ENCODE data around the gene URB1. TPM values are rescaled to one million over a fixed set of nuclear protein-coding genes. Genes with fewer than 3 reads are reported as not detected.

URB1 gene
- total and polyA plus RNA-seq, 2 of the 8 experiments (the other 6 are each of a cell fraction or from before 2014, with no cell fraction given), result 8.1 to 28.9 TPM

DNA sequence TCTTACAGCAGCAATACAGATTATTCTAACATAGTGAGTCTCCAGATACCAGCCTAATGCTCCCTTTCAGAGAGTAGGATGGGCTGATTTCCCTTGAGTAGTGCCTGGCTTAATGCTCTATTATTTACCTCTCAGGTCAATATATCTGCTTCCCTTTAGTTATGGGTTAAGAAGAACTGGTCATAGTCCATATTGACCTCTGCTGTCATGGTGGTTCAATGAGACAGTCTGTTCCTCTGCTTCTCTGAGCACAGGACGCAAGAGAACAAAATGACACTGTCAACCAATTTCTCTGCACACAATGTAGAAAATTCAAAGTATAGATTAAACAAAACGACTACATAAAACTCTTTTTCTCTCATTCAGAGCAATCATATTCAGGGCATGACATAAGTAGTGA is 91.2 kb downstream of the URB1 start:
- H3K4me2 ChIP-seq (ENCODE audit: insufficient read depth in 1 of 2, low read depth in 2 of 2, low read length in 2 of 2), result no peak overlapping the region
- peaks cover 0 to 7% (median 4%) of the 10 kb centered on the region in 4 experiments; a peak in 5 of 7 replicates for H3K4me1 ChIP-seq (replicated peaks in 1 of 4; ENCODE audit: control insufficient read depth in 3 of 4, insufficient read depth in 4 of 4, low read length in 3 of 4)
- 89% methylated on average over 2 of the region's 2 CpGs; no CpG with 5 or more reads in 1 of the 2 experiments for WGBS, 2 experiments (ENCODE audit: extremely low coverage in 1 of 2, insufficient coverage in 1 of 2, insufficient read length in 1 of 2, insufficient replicate concordance in 2 of 2, low coverage in 1 of 2, low lambda C conversion rate in 2 of 2, missing lambda C conversion rate in 1 of 2)
- no peak overlapping the region for H3K23ac ChIP-seq (ENCODE audit: insufficient read length)
- TF ChIP-seq POLR2AphosphoS5 (IDR thresholded peaks at IDR 0.05; ENCODE audit: low read depth, low read length) (no peak), NRF1 (IDR thresholded peaks at IDR 0.05; ENCODE audit: low read depth, low read length) (no peak), KDM5A (IDR thresholded peaks at IDR 0.05; ENCODE audit: low read length) (no peak), HDAC6 (IDR thresholded peaks at IDR 0.05; ENCODE audit: low read depth, low read length) (no peak), BCL11A (IDR thresholded peaks at IDR 0.05; ENCODE audit: low read depth in 2 of 2, low read length in 2 of 2) (no peak)
- TF ChIP-seq, protein P1, sequence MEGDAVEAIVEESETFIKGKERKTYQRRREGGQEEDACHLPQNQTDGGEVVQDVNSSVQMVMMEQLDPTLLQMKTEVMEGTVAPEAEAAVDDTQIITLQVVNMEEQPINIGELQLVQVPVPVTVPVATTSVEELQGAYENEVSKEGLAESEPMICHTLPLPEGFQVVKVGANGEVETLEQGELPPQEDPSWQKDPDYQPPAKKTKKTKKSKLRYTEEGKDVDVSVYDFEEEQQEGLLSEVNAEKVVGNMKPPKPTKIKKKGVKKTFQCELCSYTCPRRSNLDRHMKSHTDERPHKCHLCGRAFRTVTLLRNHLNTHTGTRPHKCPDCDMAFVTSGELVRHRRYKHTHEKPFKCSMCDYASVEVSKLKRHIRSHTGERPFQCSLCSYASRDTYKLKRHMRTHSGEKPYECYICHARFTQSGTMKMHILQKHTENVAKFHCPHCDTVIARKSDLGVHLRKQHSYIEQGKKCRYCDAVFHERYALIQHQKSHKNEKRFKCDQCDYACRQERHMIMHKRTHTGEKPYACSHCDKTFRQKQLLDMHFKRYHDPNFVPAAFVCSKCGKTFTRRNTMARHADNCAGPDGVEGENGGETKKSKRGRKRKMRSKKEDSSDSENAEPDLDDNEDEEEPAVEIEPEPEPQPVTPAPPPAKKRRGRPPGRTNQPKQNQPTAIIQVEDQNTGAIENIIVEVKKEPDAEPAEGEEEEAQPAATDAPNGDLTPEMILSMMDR (IDR thresholded peaks at IDR 0.05; ENCODE audit: control extremely low read depth in 1 of 3, insufficient read depth in 1 of 3, low read depth in 1 of 3, low read length in 3 of 3), result no peak
- TF ChIP-seq, protein P2, sequence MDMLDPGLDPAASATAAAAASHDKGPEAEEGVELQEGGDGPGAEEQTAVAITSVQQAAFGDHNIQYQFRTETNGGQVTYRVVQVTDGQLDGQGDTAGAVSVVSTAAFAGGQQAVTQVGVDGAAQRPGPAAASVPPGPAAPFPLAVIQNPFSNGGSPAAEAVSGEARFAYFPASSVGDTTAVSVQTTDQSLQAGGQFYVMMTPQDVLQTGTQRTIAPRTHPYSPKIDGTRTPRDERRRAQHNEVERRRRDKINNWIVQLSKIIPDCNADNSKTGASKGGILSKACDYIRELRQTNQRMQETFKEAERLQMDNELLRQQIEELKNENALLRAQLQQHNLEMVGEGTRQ (IDR thresholded peaks at IDR 0.05; ENCODE audit: low read length), result no peak
- no peak overlapping the region for H3K27ac ChIP-seq (ENCODE audit: low read depth, low read length)
- H2AK5ac ChIP-seq (ENCODE audit: low read depth, low read length), result no peak overlapping the region
- peaks cover 2 to 6% of the 10 kb centered on the region in 2 experiments for H4K20me1 ChIP-seq (replicated peaks in 1 of 2; ENCODE audit: control insufficient read depth in 1 of 2, insufficient read depth in 2 of 2, low read length in 2 of 2)
- no peaks in the 10 kb centered on the region; the same call in 1 of the 2 replicates for H3K23me2 ChIP-seq (ENCODE audit: low read depth, low read length)
- H3K18ac ChIP-seq (ENCODE audit: extremely low read depth, low read length), result no peak overlapping the region
- no peak overlapping the region for H3K56ac ChIP-seq (replicated peaks; ENCODE audit: insufficient read length, low read depth, low read length)
- H4K5ac ChIP-seq (ENCODE audit: insufficient read length, low read depth, low read length), result no peak overlapping the region
- no peaks in the 10 kb centered on the region for H3K27me3 ChIP-seq (replicated peaks in 1 of 4; ENCODE audit: control insufficient read depth in 3 of 4, extremely low read depth in 1 of 4, insufficient read depth in 3 of 4, low read length in 3 of 4)
- H2BK12ac ChIP-seq (ENCODE audit: low read depth, low read length), result no peak overlapping the region
- H2BK20ac ChIP-seq (ENCODE audit: low read length), result no peak overlapping the region
- H3K79me1 ChIP-seq (ENCODE audit: low read depth, low read length), result no peaks in the 10 kb centered on the region
- H3K9ac ChIP-seq (replicated peaks in 1 of 4; ENCODE audit: extremely low read depth in 1 of 4, low read depth in 3 of 4, low read length in 3 of 4), result no peak overlapping the region
- no peak overlapping the region for H2AFZ ChIP-seq (ENCODE audit: low read length)
- no peak overlapping the region for H2BK120ac ChIP-seq (replicated peaks; ENCODE audit: low read depth, low read length)
- no peak overlapping the region for H3K14ac ChIP-seq (ENCODE audit: insufficient read length)
- H3K79me2 ChIP-seq (ENCODE audit: control insufficient read depth in 1 of 2, insufficient read depth in 2 of 2, low read length in 2 of 2), result no peaks in the 10 kb centered on the region
- POLR2A ChIA-PET (ENCODE audit: partially characterized antibody), result no interaction called here
- no peak overlapping the region for H3K4ac ChIP-seq (replicated peaks; ENCODE audit: insufficient read length, low read depth, low read length)
- peaks cover 0 to 3% of the 10 kb centered on the region in 2 experiments; a peak in 1 of 4 replicates for H3K9me3 ChIP-seq (ENCODE audit: insufficient read depth in 2 of 2, low read depth in 1 of 2, low read length in 1 of 2)
- FAIRE-seq, result no peak
- no peak overlapping the region for H3K4me3 ChIP-seq (ENCODE audit: extremely low read depth in 1 of 4, insufficient read depth in 2 of 4, low read depth in 3 of 4, low read length in 4 of 4)
- H4K91ac ChIP-seq (replicated peaks; ENCODE audit: insufficient read length, low read length), result no peak overlapping the region
- no peak overlapping the region for H2BK5ac ChIP-seq (ENCODE audit: low read depth, low read length)
- no peak overlapping the region for H4K8ac ChIP-seq (ENCODE audit: extremely low read depth, insufficient read depth, low read length)
- H3K36me3 ChIP-seq (ENCODE audit: control insufficient read depth in 2 of 4, insufficient read depth in 4 of 4, low read length in 3 of 4), result peaks cover 0 to 3% (median 0%) of the 10 kb centered on the region in 4 experiments; a peak in 1 of 8 replicates
- no peak for DNase-seq (ENCODE audit: low read depth in 1 of 2, low spot score in 2 of 2)
- CTCF ChIA-PET (ENCODE audit: partially characterized antibody), result no interaction called here
- no peak overlapping the region for H2BK15ac ChIP-seq (ENCODE audit: low read length)
